C4-2B (cell line): Measurements from ENCODE around the gene PARD3.
A peak's percentile ranks its signal among the peaks of the same experiment; 100 is the strongest.

Experiments used
- H3K27ac ChIP-seq: fragments of 450-650 bp; 2 replicates; pipeline ENCODE4 v1.5.1; 2017
- CTCF ChIP-seq: fragments of 450-650 bp; conservative IDR thresholded peaks from 2 replicates; pipeline ENCODE4 v1.5.1; 2017; ENCODE audit warnings: mild to moderate bottlenecking
- ZFX ChIP-seq: fragments of 450-650 bp; IDR thresholded peaks from 2 replicates; pipeline ENCODE4 v1.6.1; 2017

PARD3 gene

GRCh38 chr10:34687434-34688210 is 127.5 kb downstream of the PARD3 start:
- TF ChIP-seq ZFX (no peak), CTCF (no peak)
- no peak overlapping the region for H3K27ac ChIP-seq

- H3K27ac ChIP-seq, result no peak overlapping the region
- TF ChIP-seq CTCF (no peak), ZFX (no peak)
These were observed 132.5 kb downstream of the PARD3 start for GRCh38 chr10:34682580-34682979.

- TF ChIP-seq ZFX (no peak), CTCF (no peak)
- H3K27ac ChIP-seq, result no peak overlapping the region
These were observed 133.2 kb downstream of the PARD3 start for GRCh38 chr10:34681933-34682332.

- no peak overlapping the region for H3K27ac ChIP-seq
- TF ChIP-seq CTCF, result no peak
- TF ChIP-seq ZFX, result no peak
These were observed 135.9 kb downstream of the PARD3 start for GRCh38 chr10:34679177-34679576.

- no peak overlapping the region for H3K27ac ChIP-seq
- no peak for TF ChIP-seq ZFX
- TF ChIP-seq CTCF, result peak; percentile 5; the same call in 1 of the 2 replicates
These were observed 137.5 kb downstream of the PARD3 start for GRCh38 chr10:34677591-34677990.

- TF ChIP-seq CTCF (no peak), ZFX (no peak)
- H3K27ac ChIP-seq, result no peak overlapping the region
These were observed 138.0 kb downstream of the PARD3 start for GRCh38 chr10:34677132-34677531.

GRCh38 chr10:34674176-34674575 is 140.9 kb downstream of the PARD3 start:
- no peak for TF ChIP-seq ZFX
- no peak for TF ChIP-seq CTCF
- H3K27ac ChIP-seq, result no peak overlapping the region
